ENCODE results near the gene RETN.

GRCh38 chr19:7648265-7649014, 20.4 kb upstream of the RETN start:
- no peak for TF ChIP-seq EZH2phosphoT487 (IDR thresholded peaks at IDR 0.05; ENCODE audit: low read length)
- TF ChIP-seq, protein P1, sequence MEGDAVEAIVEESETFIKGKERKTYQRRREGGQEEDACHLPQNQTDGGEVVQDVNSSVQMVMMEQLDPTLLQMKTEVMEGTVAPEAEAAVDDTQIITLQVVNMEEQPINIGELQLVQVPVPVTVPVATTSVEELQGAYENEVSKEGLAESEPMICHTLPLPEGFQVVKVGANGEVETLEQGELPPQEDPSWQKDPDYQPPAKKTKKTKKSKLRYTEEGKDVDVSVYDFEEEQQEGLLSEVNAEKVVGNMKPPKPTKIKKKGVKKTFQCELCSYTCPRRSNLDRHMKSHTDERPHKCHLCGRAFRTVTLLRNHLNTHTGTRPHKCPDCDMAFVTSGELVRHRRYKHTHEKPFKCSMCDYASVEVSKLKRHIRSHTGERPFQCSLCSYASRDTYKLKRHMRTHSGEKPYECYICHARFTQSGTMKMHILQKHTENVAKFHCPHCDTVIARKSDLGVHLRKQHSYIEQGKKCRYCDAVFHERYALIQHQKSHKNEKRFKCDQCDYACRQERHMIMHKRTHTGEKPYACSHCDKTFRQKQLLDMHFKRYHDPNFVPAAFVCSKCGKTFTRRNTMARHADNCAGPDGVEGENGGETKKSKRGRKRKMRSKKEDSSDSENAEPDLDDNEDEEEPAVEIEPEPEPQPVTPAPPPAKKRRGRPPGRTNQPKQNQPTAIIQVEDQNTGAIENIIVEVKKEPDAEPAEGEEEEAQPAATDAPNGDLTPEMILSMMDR (IDR thresholded peaks at IDR 0.05; ENCODE audit: low read length) = no peak

Measured in MM.1S (cell line).